ENCODE results near the gene PPP1R37. TPM values are rescaled to one million over a fixed set of nuclear protein-coding genes. Genes with fewer than 3 reads are reported as not detected.

PPP1R37 gene
- total RNA-seq, 1 experiment from 2014 or later = 46.4 TPM

GRCh38 chr19:45079063-45079910, 13.7 kb upstream of the PPP1R37 start, which contains the start of gene GEMIN7:
Gene GEMIN7, plus strand, starts transcription at chr19:45079260. Its CDS starts 10,855 bp downstream, at chr19:45090115.
- no peaks in the 10 kb centered on the region for H3K36me3 ChIP-seq (ENCODE audit: low read depth, low read length)
- POLR2A ChIA-PET (ENCODE audit: unreplicated experiment) = interaction anchor here (0.6 kb wide), 1 partner anchor 55 kb away, joined by 4 read pairs; no protein-coding TSS in a partner anchor
- H3K27ac ChIP-seq (ENCODE audit: low read length) = peak within 1 kb of the TSS; percentile 42; the same call in 1 of the 2 replicates
- no peaks in the 10 kb centered on the region for H3K9me2 ChIP-seq (replicated peaks; ENCODE audit: low read length)
- no peaks in the 10 kb centered on the region for H3K9me3 ChIP-seq (ENCODE audit: low read length)
- CTCF ChIA-PET = no interaction called here
- peak within 1 kb of the TSS; percentile 98 for H3K9ac ChIP-seq (ENCODE audit: low read length)
- H3K79me2 ChIP-seq (ENCODE audit: low read length) = peaks cover 64% of the 10 kb centered on the region
- TF ChIP-seq EZH2 (IDR thresholded peaks at IDR 0.05; ENCODE audit: low read length, unreplicated experiment) (no peak), EZH2phosphoT487 (IDR thresholded peaks at IDR 0.05; ENCODE audit: borderline replicate concordance, low read length) (no peak)
- TF ChIP-seq, protein P1, sequence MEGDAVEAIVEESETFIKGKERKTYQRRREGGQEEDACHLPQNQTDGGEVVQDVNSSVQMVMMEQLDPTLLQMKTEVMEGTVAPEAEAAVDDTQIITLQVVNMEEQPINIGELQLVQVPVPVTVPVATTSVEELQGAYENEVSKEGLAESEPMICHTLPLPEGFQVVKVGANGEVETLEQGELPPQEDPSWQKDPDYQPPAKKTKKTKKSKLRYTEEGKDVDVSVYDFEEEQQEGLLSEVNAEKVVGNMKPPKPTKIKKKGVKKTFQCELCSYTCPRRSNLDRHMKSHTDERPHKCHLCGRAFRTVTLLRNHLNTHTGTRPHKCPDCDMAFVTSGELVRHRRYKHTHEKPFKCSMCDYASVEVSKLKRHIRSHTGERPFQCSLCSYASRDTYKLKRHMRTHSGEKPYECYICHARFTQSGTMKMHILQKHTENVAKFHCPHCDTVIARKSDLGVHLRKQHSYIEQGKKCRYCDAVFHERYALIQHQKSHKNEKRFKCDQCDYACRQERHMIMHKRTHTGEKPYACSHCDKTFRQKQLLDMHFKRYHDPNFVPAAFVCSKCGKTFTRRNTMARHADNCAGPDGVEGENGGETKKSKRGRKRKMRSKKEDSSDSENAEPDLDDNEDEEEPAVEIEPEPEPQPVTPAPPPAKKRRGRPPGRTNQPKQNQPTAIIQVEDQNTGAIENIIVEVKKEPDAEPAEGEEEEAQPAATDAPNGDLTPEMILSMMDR (conservative IDR thresholded peaks at IDR 0.05; ENCODE audit: low read depth, low read length) = no peak
- H3K4me2 ChIP-seq (ENCODE audit: low read length) = peak within 1 kb of the TSS; percentile 89
- no peaks in the 10 kb centered on the region for H3K27me3 ChIP-seq (ENCODE audit: low read length)
- BruUV-seq (replicated peaks) = TSS peak; percentile 78
- peaks cover 11% of the 10 kb centered on the region for H3K4me1 ChIP-seq (ENCODE audit: insufficient read depth, low read length)
- H2AFZ ChIP-seq (ENCODE audit: low read length) = peak within 1 kb of the TSS; percentile 96
- peak within 1 kb of the TSS; percentile 100 for H3K4me3 ChIP-seq (ENCODE audit: low read length)
- DNase-seq (peak; percentile 68), ATAC-seq (peak; percentile 45)
- H3F3A ChIP-seq (ENCODE audit: low read length, unreplicated experiment) = no peaks in the 10 kb centered on the region
- no peaks in the 10 kb centered on the region for H4K20me1 ChIP-seq (ENCODE audit: low read length)
- intact Hi-C loops (cut with micrococcal nuclease) = no loop called here

- CTCF ChIA-PET = no interaction called here
- Histone ChIP-seq H3K9ac (ENCODE audit: low read length) (peak overlapping the region; percentile 98), H3K79me2 (ENCODE audit: low read length) (peaks cover 57% of the 10 kb centered on the region), H3K27me3 (ENCODE audit: low read length) (no peaks in the 10 kb centered on the region), H3K4me1 (ENCODE audit: insufficient read depth, low read length) (peaks cover 11% of the 10 kb centered on the region), H3K36me3 (ENCODE audit: low read depth, low read length) (no peaks in the 10 kb centered on the region), H3K27ac (ENCODE audit: low read length) (no peak overlapping the region), H4K20me1 (ENCODE audit: low read length) (no peaks in the 10 kb centered on the region), H3K9me3 (ENCODE audit: low read length) (no peaks in the 10 kb centered on the region), H3K9me2 (replicated peaks; ENCODE audit: low read length) (no peaks in the 10 kb centered on the region), H3K4me2 (ENCODE audit: low read length) (peak overlapping the region; percentile 89), H2AFZ (ENCODE audit: low read length) (no peak overlapping the region), H3F3A (ENCODE audit: low read length, unreplicated experiment) (no peaks in the 10 kb centered on the region), H3K4me3 (ENCODE audit: low read length) (peak overlapping the region; percentile 100)
- no peak for TF ChIP-seq EZH2phosphoT487 (IDR thresholded peaks at IDR 0.05; ENCODE audit: borderline replicate concordance, low read length)
- no peak for TF ChIP-seq EZH2 (IDR thresholded peaks at IDR 0.05; ENCODE audit: low read length, unreplicated experiment)
- TF ChIP-seq, protein P1 (conservative IDR thresholded peaks at IDR 0.05; ENCODE audit: low read depth, low read length) = no peak
- intact Hi-C loops (cut with micrococcal nuclease) = no loop called here
- DNase-seq (no peak), ATAC-seq (no peak)
- POLR2A ChIA-PET (ENCODE audit: unreplicated experiment) = interaction anchor here (0.6 kb wide), 2 partner anchors 55 to 209 kb away, joined by 4 read pairs; no protein-coding TSS in a partner anchor
- no TSS peak for BruUV-seq (replicated peaks)
Observed at GRCh38 chr19:45079911-45080370, 13.0 kb upstream of the PPP1R37 start.

All from PC-3 (cell line).